Suprapubic skin (tissue), 4 donors: ENCODE measurements around the gene TGFBR2. TPM values are rescaled to one million over a fixed set of nuclear protein-coding genes. Genes with fewer than 3 reads are reported as not detected.

Source experiments
- DNase-seq, 2 donors: peaks; one replicate each; pipeline ENCODE4 v3.0.0-alpha.2; 2019; ENCODE audit warnings: low spot score in 2 of 2
- H3K27ac ChIP-seq: fragments of 200-600 bp; sonication (generic); one replicate; pipeline ENCODE4 v1.5.1; 2019
- H3K27me3 ChIP-seq: fragments of 200-600 bp; sonication (generic); one replicate; pipeline ENCODE4 v1.5.1; 2019
- H3K36me3 ChIP-seq: fragments of 200-600 bp; sonication (generic); one replicate; pipeline ENCODE4 v1.5.1; 2019
- H3K4me1 ChIP-seq: fragments of 200-600 bp; sonication (generic); one replicate; pipeline ENCODE4 v1.5.1; 2019
- H3K4me3 ChIP-seq: fragments of 200-600 bp; sonication (generic); one replicate; pipeline ENCODE4 v1.5.1; 2019; ENCODE audit warnings: mild to moderate bottlenecking
- H3K9me3 ChIP-seq: fragments of 200-600 bp; sonication (generic); one replicate; pipeline ENCODE4 v1.5.1; 2019
- CTCF ChIP-seq, 2 donors: fragments of 200-600 bp in 1 of 2; fragments of 450-650 bp in 1 of 2; sonication (generic) in 1 of 2; IDR thresholded peaks; one replicate each; pipeline ENCODE4 v1.5.1; 2016 to 2019; ENCODE audit warnings: antibody characterized with exemption in 2 of 2, mild to moderate bottlenecking in 1 of 2, moderate library complexity in 1 of 2
- EP300 ChIP-seq: sonication (generic); formaldehyde crosslinking; IDR thresholded peaks from one replicate; pipeline ENCODE4 v1.6.1; 2017; ENCODE audit warnings: antibody characterized with exemption
- POLR2A ChIP-seq, 2 donors: fragments of 450-650 bp; IDR thresholded peaks; one replicate each; pipeline ENCODE4 v1.6.1; 2017; ENCODE audit warnings: antibody characterized with exemption in 2 of 2, mild to moderate bottlenecking in 2 of 2, moderate library complexity in 2 of 2
- POLR2AphosphoS5 ChIP-seq, 3 donors: sonication (generic); formaldehyde crosslinking; IDR thresholded peaks; one replicate each; pipeline ENCODE4 v1.6.1; 2017; ENCODE audit warnings: antibody characterized with exemption in 3 of 3
- WGBS: methylation state at CpG from one replicate; pipeline ENCODE4 v1.1.5; 2018; 5-methylcytosine and 5-hydroxymethylcytosine counted together
- total RNA-seq, 4 donors: library from RNA; depleted of rRNA; stranded (reverse); fragments of >200 nt; gene quantifications; one replicate each; pipeline ENCODE4 v1.1.0, GENCODE V29; 2016

The TGFBR2 gene
- total RNA-seq, 4 donors from 2014 or later: 63.7 to 84.3 (median 83.3) TPM

- DNase-seq: no peak
- peaks cover 20% of the 10 kb centered on the region for H3K36me3 ChIP-seq
- H3K4me1 ChIP-seq: peaks cover 39% of the 10 kb centered on the region
- H3K27ac ChIP-seq: peak overlapping the region; percentile 67
- no peak overlapping the region for H3K4me3 ChIP-seq
- WGBS: 43% methylated on average over 6 of the region's 6 CpGs
- TF ChIP-seq EP300 (no peak), POLR2AphosphoS5 (IDR thresholded peaks at IDR 0.05) (no peak), CTCF (IDR thresholded peaks at IDR 0.05) (no peak), POLR2A (IDR thresholded peaks at IDR 0.05) (no peak)
- H3K9me3 ChIP-seq: no peaks in the 10 kb centered on the region
- no peaks in the 10 kb centered on the region for H3K27me3 ChIP-seq
These were observed 75.3 kb downstream of the TGFBR2 start for GRCh38 chr3:30681649-30682211.

- no peaks in the 10 kb centered on the region for H3K9me3 ChIP-seq
- no peak for DNase-seq
- peaks cover 39% of the 10 kb centered on the region for H3K4me1 ChIP-seq
- 79% methylated on average over 1 of the region's 1 CpG for WGBS
- H3K36me3 ChIP-seq: peaks cover 15% of the 10 kb centered on the region
- H3K27ac ChIP-seq: no peak overlapping the region
- no peak for TF ChIP-seq POLR2AphosphoS5 (IDR thresholded peaks at IDR 0.05)
- TF ChIP-seq POLR2A (IDR thresholded peaks at IDR 0.05): no peak
- no peak for TF ChIP-seq CTCF (IDR thresholded peaks at IDR 0.05)
- no peak for TF ChIP-seq EP300
- H3K27me3 ChIP-seq: no peaks in the 10 kb centered on the region
- no peak overlapping the region for H3K4me3 ChIP-seq
These were observed 76.2 kb downstream of the TGFBR2 start for GRCh38 chr3:30682434-30683155.

DNA sequence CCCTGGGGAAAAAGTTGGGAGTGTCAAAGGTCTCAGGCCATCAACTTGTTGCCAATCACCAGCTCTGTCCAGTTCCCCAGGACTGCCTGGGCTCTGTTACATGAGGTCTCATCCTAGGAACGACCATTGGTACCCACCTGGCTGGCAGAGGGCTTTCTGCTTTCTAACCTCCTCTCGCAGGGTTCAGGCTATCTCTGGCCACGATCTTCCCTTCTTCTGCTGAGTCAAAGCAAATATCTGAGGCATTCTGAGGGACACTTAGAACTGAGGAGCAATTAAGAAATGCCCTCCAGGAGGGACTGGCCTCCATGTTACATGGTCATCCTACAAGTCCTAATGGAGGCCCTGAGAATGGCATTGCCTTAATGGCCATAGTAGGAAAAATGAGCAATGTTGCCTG, 77.4 kb downstream of the TGFBR2 start:
- 62% methylated on average over 3 of the region's 3 CpGs for WGBS
- H3K36me3 ChIP-seq: peaks cover 17% of the 10 kb centered on the region
- no peaks in the 10 kb centered on the region for H3K9me3 ChIP-seq
- no peaks in the 10 kb centered on the region for H3K27me3 ChIP-seq
- H3K4me1 ChIP-seq: peaks cover 47% of the 10 kb centered on the region
- no peak overlapping the region for H3K27ac ChIP-seq
- no peak for TF ChIP-seq POLR2AphosphoS5 (IDR thresholded peaks at IDR 0.05)
- TF ChIP-seq EP300: no peak
- no peak for TF ChIP-seq POLR2A (IDR thresholded peaks at IDR 0.05)
- no peak for TF ChIP-seq CTCF (IDR thresholded peaks at IDR 0.05)
- H3K4me3 ChIP-seq: no peak overlapping the region
- DNase-seq: no peak

GRCh38 chr3:30684356-30684755, 78.0 kb downstream of the TGFBR2 start:
- DNase-seq: no peak
- Histone ChIP-seq H3K27me3 (no peaks in the 10 kb centered on the region), H3K4me1 (peaks cover 50% of the 10 kb centered on the region), H3K27ac (no peak overlapping the region), H3K4me3 (no peak overlapping the region), H3K9me3 (no peaks in the 10 kb centered on the region), H3K36me3 (peaks cover 18% of the 10 kb centered on the region)
- WGBS: 58% methylated on average over 3 of the region's 3 CpGs
- no peak for TF ChIP-seq POLR2A (IDR thresholded peaks at IDR 0.05)
- no peak for TF ChIP-seq EP300
- TF ChIP-seq CTCF (IDR thresholded peaks at IDR 0.05): no peak
- TF ChIP-seq POLR2AphosphoS5 (IDR thresholded peaks at IDR 0.05): no peak

- Histone ChIP-seq H3K27me3 (no peaks in the 10 kb centered on the region), H3K27ac (no peak overlapping the region), H3K36me3 (peaks cover 18% of the 10 kb centered on the region), H3K4me3 (no peak overlapping the region), H3K9me3 (no peaks in the 10 kb centered on the region), H3K4me1 (peaks cover 47% of the 10 kb centered on the region)
- DNase-seq: no peak
- TF ChIP-seq POLR2AphosphoS5 (IDR thresholded peaks at IDR 0.05): no peak
- TF ChIP-seq EP300: no peak
- no peak for TF ChIP-seq CTCF (IDR thresholded peaks at IDR 0.05)
- no peak for TF ChIP-seq POLR2A (IDR thresholded peaks at IDR 0.05)
- WGBS: 87% methylated on average over 2 of the region's 2 CpGs
These were observed 78.9 kb downstream of the TGFBR2 start for GRCh38 chr3:30685267-30685667.
